HG02763 (cell line): Measurements from ENCODE around the gene MUC12.
"Not testable (repeated sequence)": the region's sequence is repeated elsewhere in the genome, so short reads cannot be mapped to it uniquely, and the experiment has no call there.

ENCODE experiments used
- ATAC-seq: cut with Tn5 transposase; IDR thresholded peaks from one replicate; pipeline ENCODE4 v1.9.1; 2021; ENCODE audit warnings: mild to moderate bottlenecking, moderate library complexity; ENCODE audit not compliant: unreplicated experiment

The MUC12 gene

GRCh38 chr7:100985033-100985797, 15.8 kb downstream of the MUC12 start:
- not testable (repeated sequence) for ATAC-seq

- ATAC-seq = no peak
Measured at GRCh38 chr7:100991631-100992030, 22.3 kb downstream of the MUC12 start.

- ATAC-seq = not testable (repeated sequence)
Measured at GRCh38 chr7:100992280-100992679, 22.9 kb downstream of the MUC12 start.

GRCh38 chr7:100994671-100995070, 25.3 kb downstream of the MUC12 start:
- ATAC-seq = not testable (repeated sequence)

DNA sequence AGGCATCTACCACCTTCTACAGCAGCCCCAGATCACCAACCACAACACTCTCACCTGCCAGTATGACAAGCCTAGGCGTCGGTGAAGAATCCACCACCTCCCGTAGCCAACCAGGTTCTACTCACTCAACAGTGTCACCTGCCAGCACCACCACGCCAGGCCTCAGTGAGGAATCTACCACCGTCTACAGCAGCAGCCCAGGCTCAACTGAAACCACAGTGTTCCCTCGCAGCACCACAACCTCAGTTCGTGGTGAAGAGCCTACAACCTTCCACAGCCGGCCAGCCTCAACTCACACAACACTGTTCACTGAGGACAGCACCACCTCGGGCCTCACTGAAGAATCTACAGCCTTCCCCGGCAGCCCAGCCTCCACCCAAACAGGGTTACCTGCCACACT, 29.2 kb downstream of the MUC12 start:
- not testable (repeated sequence) for ATAC-seq

- ATAC-seq = not testable (repeated sequence)
Measured at GRCh38 chr7:100999334-100999733, 30.0 kb downstream of the MUC12 start.

GRCh38 chr7:101000025-101000424, 30.7 kb downstream of the MUC12 start:
- not testable (repeated sequence) for ATAC-seq

- ATAC-seq = not testable (repeated sequence)
Measured at GRCh38 chr7:101002333-101002732, 33.0 kb downstream of the MUC12 start.

GRCh38 chr7:101007361-101007760, 38.0 kb downstream of the MUC12 start:
- not testable (repeated sequence) for ATAC-seq

GRCh38 chr7:101009629-101010028, 40.3 kb downstream of the MUC12 start:
- ATAC-seq = no peak

DNA sequence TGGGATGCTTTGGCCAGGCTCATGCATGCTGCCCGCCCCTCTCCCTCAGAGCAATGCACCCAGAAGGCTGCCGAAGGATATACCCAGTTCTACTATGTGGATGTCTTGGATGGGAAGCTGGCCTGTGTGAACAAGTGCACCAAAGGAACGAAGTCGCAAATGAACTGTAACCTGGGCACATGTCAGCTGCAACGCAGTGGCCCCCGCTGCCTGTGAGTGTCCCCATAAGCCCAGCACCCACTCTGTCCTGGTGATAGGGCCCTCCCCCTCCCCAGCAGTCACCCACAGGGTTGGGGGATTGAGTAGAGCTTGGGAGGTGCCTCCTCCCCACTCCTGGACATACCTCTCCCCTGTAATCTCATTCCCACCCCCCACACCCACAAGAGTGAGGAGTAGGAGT, 43.6 kb downstream of the MUC12 start:
- no peak for ATAC-seq

DNA sequence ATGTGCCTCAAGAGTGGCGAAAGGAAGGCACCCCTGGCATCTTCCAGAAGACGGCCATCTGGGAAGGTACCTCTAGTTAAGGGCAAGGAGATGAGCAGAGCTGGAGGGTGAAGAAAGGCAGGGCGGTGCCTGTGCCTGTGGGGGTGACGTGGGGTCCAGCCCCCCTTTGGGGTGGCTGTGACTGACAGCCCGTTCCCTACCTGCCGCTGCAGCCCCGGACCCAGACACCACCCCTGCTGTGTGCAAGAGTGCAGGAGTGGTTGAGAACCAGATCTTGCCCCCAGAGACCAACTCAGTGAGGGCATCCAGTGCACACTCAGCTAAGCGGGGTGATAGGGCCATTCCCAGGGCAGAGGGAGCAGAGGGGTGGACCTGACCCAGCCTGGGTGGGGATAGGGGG, 46.3 kb downstream of the MUC12 start:
- no peak for ATAC-seq

- ATAC-seq = peak; percentile 66
Measured at GRCh38 chr7:101017064-101017777, 47.9 kb downstream of the MUC12 start.

GRCh38 chr7:101018271-101019167, 49.2 kb downstream of the MUC12 start:
- ATAC-seq = no peak

GRCh38 chr7:101020444-101020843, 51.1 kb downstream of the MUC12 start:
- ATAC-seq = no peak

DNA sequence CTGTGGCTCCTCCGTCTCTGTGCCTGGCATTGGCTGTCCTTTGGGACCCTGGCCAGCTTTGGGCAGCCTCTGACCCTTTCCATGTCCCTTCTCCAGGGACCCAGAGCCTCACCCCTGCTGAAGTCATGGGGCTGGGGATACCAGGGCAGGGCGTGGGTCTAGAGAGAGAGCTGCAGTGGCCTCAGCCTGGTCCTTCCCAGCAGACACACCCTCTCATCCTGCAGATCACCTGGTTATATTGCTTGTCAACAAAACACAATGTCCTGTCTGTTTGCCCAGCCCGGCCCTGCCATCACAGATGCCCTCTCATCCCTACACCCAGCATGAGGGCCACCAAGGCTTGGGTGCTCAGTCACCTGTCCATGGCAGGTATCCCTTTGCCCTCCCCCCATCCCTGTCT, 52.3 kb downstream of the MUC12 start:
- no peak for ATAC-seq

DNA sequence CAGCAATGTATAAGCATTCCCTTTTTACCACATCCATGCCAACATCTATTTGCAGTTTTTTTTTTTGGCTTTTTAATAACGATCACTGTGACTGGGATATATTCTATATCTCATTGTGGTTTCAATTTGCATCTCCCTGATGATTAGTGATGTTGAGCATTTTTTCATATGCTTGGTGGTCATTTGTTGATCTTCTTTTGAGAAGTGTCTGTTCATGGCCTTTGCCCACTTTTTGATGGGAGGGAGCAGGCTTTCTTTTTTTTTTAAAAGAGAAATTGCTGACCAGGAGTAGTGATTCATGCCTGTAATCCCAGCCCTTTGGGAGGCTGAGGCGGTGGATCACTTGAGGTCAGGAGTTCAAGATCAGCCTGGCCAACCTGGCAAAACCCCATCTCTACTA, 54.5 kb downstream of the MUC12 start:
- ATAC-seq = no peak

- ATAC-seq = no peak
Measured at GRCh38 chr7:101031082-101031481, 61.7 kb downstream of the MUC12 start.

- ATAC-seq = no peak
Measured at GRCh38 chr7:101035941-101036340, 66.6 kb downstream of the MUC12 start.

GRCh38 chr7:101041283-101041682, 71.9 kb downstream of the MUC12 start:
- not testable (repeated sequence) for ATAC-seq

DNA sequence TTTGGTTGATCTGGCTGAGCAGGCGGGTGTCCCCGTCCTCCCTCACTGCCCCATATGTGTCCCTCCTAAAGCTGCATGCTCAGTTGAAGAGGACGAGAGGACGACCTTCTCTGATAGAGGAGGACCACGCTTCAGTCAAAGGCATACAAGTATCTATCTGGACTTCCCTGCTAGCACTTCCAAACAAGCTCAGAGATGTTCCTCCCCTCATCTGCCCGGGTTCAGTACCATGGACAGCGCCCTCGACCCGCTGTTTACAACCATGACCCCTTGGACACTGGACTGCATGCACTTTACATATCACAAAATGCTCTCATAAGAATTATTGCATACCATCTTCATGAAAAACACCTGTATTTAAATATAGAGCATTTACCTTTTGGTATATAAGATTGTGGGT, 89.0 kb downstream of the MUC12 start:
- ATAC-seq = no peak
